Adipocyte (in vitro differentiated cells): Measurements from ENCODE around the gene PTGR3.

Experiments used
- DNase-seq: peaks from one replicate; pipeline ENCODE4 v3.0.0-alpha.2; 2015; ENCODE audit warnings: low read depth
- H3K27me3 ChIP-seq: replicated peaks from 2 replicates; pipeline ENCODE4 v1.7.0; 2013; ENCODE audit warnings: mild to moderate bottlenecking, low read length, moderate library complexity; ENCODE audit not compliant: control insufficient read depth, insufficient read depth
- H3K36me3 ChIP-seq: 2 replicates; pipeline ENCODE4 v1.7.0; 2013; ENCODE audit warnings: low read length, mild to moderate bottlenecking, moderate library complexity; ENCODE audit not compliant: control insufficient read depth, insufficient read depth, severe bottlenecking
- H3K4me1 ChIP-seq: 2 replicates; pipeline ENCODE4 v1.7.0; 2013; ENCODE audit warnings: mild to moderate bottlenecking, low read length, moderate library complexity; ENCODE audit not compliant: control insufficient read depth, insufficient read depth
- H3K4me3 ChIP-seq: 2 replicates; pipeline ENCODE4 v1.7.0; 2013; ENCODE audit warnings: mild to moderate bottlenecking, low read length, moderate library complexity
- H3K9ac ChIP-seq: 2 replicates; pipeline ENCODE4 v1.7.0; 2013; ENCODE audit warnings: mild to moderate bottlenecking, low read length, moderate library complexity
- H3K9me3 ChIP-seq: 2 replicates; pipeline ENCODE4 v1.7.0; 2013; ENCODE audit warnings: mild to moderate bottlenecking, low read length, moderate library complexity; ENCODE audit not compliant: control insufficient read depth

Gene PTGR3

DNA sequence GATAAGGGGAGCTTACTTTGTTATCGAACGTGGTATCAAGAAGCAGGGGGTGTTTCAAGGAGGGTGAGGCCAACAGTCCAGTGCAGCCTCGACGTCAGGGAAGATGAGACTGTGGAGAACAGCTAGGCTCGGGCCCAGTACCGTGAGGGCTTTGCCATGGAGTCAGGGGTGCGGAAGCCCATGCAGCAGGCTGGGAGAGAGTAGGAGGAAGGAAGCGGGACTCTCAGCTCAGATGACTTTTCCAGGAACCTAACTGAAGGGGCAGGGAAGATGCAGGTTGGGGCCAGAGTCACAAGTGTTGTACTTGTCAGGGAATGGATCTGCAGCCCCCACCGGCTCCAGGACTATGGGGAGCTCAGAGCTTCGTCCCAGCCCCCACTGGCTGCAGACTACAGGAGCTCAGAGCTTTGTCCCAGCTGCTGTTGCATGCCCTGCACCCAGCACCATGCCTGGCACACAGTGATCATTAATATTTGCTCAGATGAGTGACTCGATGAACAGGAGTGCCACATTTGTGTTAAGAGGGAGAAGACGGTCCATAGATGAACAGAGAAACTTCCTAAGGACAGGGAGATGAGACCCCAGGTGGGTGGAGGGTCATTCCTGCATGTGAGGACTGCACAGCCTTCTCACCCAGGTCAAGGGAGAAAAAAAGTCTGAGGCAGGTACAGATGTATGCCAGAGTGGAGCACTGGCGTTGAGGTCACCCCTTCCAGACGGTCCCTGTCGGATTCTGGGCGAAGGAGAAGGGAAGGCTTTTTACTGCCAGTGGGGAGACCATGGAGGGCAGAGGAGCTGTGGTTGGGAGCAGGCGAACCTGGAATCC is 36.4 kb downstream of the PTGR3 start:
- Histone ChIP-seq H3K4me3 (no peak overlapping the region), H3K36me3 (no peaks in the 10 kb centered on the region), H3K27me3 (no peaks in the 10 kb centered on the region), H3K9me3 (no peaks in the 10 kb centered on the region), H3K9ac (no peak overlapping the region), H3K4me1 (no peaks in the 10 kb centered on the region)
- no peak for DNase-seq

DNA sequence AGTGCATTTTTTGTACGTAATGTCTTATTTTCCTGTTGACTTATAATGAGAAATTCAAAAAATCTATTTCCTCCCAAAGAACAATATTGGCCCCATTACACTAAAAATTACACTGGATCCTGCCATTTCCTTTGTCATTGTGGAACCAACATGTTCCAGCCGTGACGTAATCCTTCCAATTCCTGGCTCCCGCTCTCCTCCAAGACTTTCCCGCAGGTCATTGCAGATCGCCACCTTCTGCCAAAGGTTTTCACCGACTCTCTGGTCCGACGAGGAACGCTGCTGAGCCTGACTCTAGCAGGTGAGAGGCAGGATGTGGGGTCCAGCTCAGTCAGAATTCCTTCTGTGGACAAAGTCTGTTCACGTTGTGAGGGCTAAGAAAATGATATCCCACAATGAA is 38.0 kb downstream of the PTGR3 start:
- Histone ChIP-seq H3K36me3 (no peaks in the 10 kb centered on the region), H3K4me3 (no peak overlapping the region), H3K27me3 (peaks cover 12% of the 10 kb centered on the region), H3K9ac (no peak overlapping the region), H3K9me3 (no peaks in the 10 kb centered on the region), H3K4me1 (no peaks in the 10 kb centered on the region)
- DNase-seq: no peak

DNA sequence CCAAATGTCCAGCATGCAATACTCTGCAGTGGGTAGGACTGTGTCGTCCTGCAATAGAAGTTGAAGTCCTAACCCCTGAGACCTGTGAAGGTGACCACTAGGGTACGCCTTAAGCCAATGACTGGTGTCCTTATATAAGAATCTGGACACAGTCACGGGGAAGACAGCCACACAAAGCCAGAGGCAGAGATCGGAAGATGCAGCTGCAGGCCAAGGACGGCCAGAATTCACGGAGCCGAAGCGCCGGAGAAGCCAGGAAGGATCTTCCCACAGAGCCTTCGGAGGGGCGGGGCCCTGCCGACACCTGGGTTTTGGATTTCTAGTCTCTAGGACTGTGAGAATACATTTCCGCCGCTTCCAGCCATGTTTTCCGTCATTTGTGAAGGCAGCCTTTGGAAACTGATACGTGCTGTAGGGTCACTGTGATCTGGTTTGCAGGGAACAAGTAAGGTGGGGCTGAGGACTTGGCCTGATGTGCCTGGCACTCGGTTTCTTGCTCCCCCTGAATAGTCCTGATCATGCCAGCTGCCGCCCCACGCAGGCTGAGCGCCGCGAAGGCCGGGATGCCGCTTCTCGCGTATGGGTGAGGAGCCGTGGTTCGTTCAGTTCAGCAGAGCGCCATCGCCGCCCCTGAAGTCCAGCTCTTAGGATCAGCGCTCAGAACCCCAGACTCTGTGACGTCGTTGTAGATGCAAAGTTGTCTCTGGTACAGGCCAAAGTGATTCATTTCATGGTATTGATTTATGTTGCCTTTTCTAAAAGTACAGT is 38.7 kb downstream of the PTGR3 start:
- Histone ChIP-seq H3K36me3 (no peaks in the 10 kb centered on the region), H3K4me1 (no peaks in the 10 kb centered on the region), H3K27me3 (peaks cover 16% of the 10 kb centered on the region), H3K4me3 (no peak overlapping the region), H3K9ac (no peak overlapping the region), H3K9me3 (no peaks in the 10 kb centered on the region)
- no peak for DNase-seq

DNA sequence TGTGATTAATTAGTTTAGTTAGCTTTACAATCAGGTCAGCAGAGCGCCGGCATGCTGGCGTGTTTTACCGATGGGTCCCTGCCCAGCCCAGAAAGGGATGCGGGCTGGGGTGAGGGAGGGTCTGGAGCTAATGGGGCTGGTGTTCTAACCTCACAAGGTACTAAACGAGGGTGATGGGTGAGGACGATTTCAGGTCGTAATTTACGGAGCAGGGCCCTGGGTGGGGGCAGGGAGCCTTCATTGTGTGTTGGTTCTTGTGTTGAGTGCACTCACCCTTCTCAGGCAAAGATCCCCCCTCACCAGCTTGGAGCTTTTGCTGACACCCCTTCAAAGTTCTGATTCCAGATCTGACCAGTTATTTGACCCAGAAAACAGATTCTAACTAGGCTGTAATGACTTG is 39.5 kb downstream of the PTGR3 start:
- peaks cover 19% of the 10 kb centered on the region for H3K27me3 ChIP-seq
- no peak for DNase-seq
- H3K4me1 ChIP-seq: no peaks in the 10 kb centered on the region
- no peaks in the 10 kb centered on the region for H3K36me3 ChIP-seq
- no peaks in the 10 kb centered on the region for H3K9me3 ChIP-seq
- no peak overlapping the region for H3K4me3 ChIP-seq
- no peak overlapping the region for H3K9ac ChIP-seq

DNA sequence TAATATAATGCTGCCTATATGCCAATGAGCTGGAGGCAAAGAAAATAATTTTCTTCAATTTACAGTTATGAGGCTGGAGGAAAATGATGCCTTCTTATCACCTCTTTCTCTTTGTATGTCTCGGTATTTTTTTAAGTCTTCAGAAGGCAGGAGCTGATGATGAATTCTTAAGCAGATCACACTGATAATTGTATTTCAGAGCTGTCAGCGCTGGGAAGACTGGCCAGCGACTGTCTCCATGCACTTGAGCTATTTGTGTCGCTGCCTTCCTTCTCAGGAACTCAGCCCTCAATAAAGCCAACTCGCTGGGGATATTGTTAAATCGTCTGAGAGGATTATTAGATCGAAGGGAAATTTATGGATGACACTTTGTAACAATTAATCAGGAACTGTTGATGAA is 40.3 kb downstream of the PTGR3 start:
- Histone ChIP-seq H3K4me1 (no peaks in the 10 kb centered on the region), H3K9ac (no peak overlapping the region), H3K9me3 (no peaks in the 10 kb centered on the region), H3K4me3 (no peak overlapping the region), H3K36me3 (no peaks in the 10 kb centered on the region), H3K27me3 (peaks cover 19% of the 10 kb centered on the region)
- no peak for DNase-seq

DNA sequence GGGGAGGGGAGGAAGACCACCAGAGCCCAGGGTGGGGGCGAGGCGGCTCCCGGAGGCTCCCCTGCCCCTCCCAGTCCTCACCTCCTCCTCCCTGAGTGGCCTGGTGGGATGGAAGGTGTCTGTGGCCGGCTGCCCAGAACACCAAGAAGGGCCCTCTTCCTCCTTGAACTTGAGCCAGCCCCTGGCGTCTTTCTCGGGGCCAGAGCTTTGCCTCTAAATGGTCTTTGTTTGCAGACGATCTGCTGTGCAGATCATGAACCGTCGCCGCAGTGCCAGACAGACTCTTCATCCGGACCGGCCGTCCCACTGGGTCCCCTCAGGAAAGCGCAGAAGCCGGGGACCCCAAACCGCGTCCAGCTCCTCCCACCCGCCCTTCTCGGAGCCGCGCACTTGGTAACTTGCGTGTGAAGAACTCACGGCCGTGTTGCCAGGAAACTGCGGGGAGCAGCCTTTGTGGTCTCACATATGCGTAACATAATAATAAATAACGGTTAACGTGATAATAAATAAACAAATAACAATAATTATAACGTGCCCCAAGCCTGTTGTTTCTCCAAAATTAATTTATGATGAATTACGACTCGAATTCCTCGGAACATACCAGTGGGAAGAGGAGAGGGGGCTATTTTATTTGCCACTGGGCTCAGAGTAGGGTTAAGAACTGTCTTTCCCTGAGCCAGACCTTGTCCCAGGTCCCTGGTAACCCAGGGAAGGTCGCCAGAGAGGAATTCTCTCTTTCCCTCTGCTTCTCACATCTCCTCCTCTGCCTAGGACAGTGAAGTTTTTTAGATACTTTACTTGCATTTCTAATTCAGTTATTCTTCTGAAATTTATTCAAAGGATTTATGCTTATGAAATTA is 41.0 kb downstream of the PTGR3 start:
- Histone ChIP-seq H3K9ac (no peak overlapping the region), H3K36me3 (no peaks in the 10 kb centered on the region), H3K4me1 (no peaks in the 10 kb centered on the region), H3K9me3 (no peaks in the 10 kb centered on the region), H3K4me3 (no peak overlapping the region), H3K27me3 (peaks cover 19% of the 10 kb centered on the region)
- DNase-seq: no peak

DNA sequence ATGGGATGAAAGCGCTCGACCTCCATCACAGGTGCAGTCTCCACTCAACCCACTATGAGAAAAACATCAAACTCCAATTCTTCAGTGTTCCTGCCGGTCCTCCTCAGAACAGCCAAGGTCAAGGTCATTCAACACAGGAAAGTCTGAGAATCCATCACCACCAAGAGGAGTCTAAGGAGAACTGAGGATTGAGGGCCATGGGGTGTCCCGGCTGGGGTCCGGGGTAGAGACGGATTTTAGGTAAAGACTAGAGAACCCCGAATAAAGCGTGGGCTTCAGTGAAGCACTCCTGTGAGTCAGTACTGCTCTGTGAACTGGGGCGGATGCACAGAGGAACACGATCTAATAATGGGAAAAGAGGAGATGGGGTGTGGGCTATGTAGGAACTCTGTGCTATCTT is 41.8 kb downstream of the PTGR3 start:
- Histone ChIP-seq H3K9ac (no peak overlapping the region), H3K9me3 (no peaks in the 10 kb centered on the region)
- DNase-seq: no peak

DNA sequence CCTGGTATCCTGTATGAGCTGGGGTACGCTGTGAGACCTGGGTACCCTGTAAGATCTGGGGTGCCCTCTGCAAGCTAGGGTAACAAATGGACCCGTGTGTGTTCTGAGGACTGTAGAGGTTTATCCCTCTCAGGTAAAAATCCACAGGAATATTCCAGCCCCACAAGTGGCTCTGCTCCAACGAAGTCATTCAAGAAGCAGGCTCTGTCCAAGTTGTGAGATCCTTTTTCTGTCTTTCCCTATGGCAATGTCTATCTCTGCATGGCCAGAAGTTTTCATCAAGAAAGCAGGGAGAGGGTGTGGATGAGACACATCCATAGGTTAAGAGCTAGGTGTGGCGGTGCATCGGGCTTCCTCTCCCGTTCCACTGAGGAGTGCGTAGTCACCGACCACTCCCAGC is 43.0 kb downstream of the PTGR3 start:
- no peaks in the 10 kb centered on the region for H3K9me3 ChIP-seq
- peaks cover 19% of the 10 kb centered on the region for H3K27me3 ChIP-seq
- no peaks in the 10 kb centered on the region for H3K36me3 ChIP-seq
- no peak overlapping the region for H3K4me3 ChIP-seq
- peaks cover 6% of the 10 kb centered on the region for H3K4me1 ChIP-seq
- no peak overlapping the region for H3K9ac ChIP-seq
- DNase-seq: no peak

More for the DNA sequence above, 41.8 kb downstream of the PTGR3 start:
- Histone ChIP-seq H3K4me1 (no peaks in the 10 kb centered on the region), H3K27me3 (peaks cover 19% of the 10 kb centered on the region), H3K4me3 (no peak overlapping the region), H3K36me3 (no peaks in the 10 kb centered on the region)

DNA sequence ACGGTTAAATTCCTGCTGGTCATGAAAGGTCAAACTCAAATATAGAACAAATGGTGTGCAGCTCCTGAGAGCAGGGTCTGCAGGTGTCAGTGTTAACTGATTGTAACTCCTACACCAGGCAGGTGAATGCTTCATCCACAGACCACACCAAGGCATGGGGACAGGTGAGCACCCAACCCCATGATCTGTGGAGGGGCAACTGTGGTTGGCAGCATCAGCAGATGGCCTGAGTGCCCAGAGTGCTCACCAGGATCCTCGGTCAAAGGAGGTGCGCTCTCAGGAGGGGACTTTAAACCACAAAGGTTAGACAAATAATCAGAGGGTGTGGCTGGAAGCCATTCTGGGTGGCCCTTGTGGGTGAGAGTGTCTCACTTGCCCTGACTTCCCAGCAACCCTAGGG is 44.5 kb downstream of the PTGR3 start:
- Histone ChIP-seq H3K9me3 (no peaks in the 10 kb centered on the region), H3K27me3 (peaks cover 29% of the 10 kb centered on the region), H3K4me1 (peaks cover 14% of the 10 kb centered on the region), H3K4me3 (no peak overlapping the region), H3K9ac (no peak overlapping the region), H3K36me3 (no peaks in the 10 kb centered on the region)
- no peak for DNase-seq

DNA sequence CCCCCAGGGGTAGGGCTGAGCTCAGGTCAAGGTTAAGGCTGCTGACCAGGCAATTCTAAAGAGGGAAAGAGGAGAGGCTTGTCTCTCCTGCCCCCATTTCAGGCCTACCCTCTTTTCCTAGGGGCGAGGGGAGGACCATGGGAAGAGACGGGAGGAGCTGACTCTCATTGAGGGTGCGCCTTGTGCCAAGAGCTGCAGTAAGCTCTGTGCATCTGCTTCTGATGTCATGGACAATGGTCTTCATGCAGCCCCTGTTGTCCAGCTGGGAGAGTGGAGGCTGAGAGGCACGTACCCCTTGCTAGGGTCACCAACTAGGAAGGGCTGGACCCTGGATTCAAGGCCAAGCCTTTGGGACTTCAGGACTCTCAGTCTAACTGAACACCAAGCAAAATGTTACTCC is 45.2 kb downstream of the PTGR3 start:
- Histone ChIP-seq H3K4me3 (no peak overlapping the region), H3K36me3 (no peaks in the 10 kb centered on the region), H3K9ac (no peak overlapping the region), H3K27me3 (peaks cover 33% of the 10 kb centered on the region), H3K4me1 (peaks cover 14% of the 10 kb centered on the region), H3K9me3 (no peaks in the 10 kb centered on the region)
- DNase-seq: no peak

DNA sequence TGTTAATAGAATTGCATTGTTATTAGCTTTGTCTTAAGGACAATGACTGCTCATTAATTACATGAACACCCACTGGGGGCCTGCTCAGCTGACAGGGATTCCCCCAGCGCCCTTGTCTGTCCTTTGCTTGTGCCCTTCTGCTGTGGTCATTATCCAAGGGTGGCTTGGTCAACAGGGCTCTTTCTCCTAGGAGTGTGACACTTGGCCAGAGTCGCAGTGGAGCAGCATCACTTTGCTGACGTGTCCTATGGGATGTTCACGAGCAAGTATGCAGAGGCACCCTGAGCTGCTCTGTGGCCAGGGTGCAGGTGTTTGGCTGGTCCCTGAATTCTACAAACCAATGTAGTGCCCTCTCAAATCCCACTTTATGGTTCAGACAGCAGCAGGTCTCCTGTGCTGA is 46.0 kb downstream of the PTGR3 start:
- H3K4me3 ChIP-seq: no peak overlapping the region
- no peaks in the 10 kb centered on the region for H3K9me3 ChIP-seq
- no peaks in the 10 kb centered on the region for H3K36me3 ChIP-seq
- no peak for DNase-seq
- H3K27me3 ChIP-seq: peaks cover 33% of the 10 kb centered on the region
- no peak overlapping the region for H3K9ac ChIP-seq
- peaks cover 14% of the 10 kb centered on the region for H3K4me1 ChIP-seq
